ENCODE results near the gene LRP1B. TPM values are rescaled to one million over a fixed set of nuclear protein-coding genes. Genes with fewer than 3 reads are reported as not detected.

The LRP1B gene
- total RNA-seq, 2 experiments from 2014 or later, result not detected

DNA sequence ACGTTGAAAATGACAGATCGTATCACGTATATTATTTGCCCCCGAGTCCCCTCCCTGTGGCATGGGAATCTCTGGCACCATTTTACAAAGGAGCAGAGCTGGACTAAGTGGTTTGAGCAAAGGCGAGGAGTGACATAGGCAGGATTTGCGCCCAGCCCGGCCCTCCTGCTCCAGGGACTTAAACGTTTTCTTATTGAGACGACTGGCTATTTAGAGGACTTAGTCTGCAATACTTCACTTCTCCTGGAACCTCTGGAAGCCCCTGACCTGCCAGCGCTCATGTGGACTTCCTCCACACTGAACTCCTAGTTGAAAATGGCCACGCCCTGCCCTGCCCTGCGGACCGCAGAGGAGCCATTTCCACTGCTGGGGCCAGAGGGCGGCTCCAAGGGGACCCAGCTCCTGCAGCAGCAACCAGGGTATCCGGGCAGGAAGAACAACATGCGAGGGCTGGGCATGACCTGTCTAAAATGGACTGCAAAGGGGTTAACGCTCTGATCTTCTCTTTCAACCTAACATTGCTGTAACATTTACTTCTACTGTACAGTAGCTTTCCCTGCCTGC, 690.7 kb downstream of the LRP1B start:
- no peak for ATAC-seq
- no peak overlapping the region for H3K27ac Mint-ChIP-seq
- ChIA-PET POLR2A (no interaction called here), CTCF (no interaction called here)
- peaks cover 7% of the 10 kb centered on the region for H3K9me3 Mint-ChIP-seq (ENCODE audit: insufficient read depth)
- no peaks in the 10 kb centered on the region for H3K27me3 Mint-ChIP-seq (ENCODE audit: low read depth)
- H3K4me1 Mint-ChIP-seq (ENCODE audit: low read depth), result no peaks in the 10 kb centered on the region
- DNase-seq, result no peak
- no peak overlapping the region for H3K4me3 Mint-ChIP-seq
- no peaks in the 10 kb centered on the region for H3K36me3 Mint-ChIP-seq (ENCODE audit: low read depth)

DNA sequence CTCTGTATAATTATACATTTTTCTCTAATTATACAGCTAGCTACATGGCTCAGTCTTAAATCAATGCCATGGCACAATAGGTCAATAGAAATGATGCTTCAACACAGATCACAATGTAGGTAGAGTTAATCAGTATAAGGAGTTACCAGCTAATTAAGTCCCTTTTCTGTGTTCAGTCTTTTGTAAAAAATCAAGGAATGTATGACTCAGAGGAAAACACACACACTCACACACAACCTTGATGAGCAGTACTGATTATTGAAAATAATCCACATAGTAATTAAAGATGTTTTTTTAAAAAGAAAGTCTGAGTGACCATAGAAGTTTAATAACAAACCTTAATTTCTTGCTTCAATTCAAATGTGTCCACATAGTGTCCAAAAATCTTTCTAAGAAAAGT, 691.3 kb downstream of the LRP1B start:
- Mint-ChIP-seq H3K9me3 (ENCODE audit: insufficient read depth) (peaks cover 7% of the 10 kb centered on the region), H3K36me3 (ENCODE audit: low read depth) (no peaks in the 10 kb centered on the region), H3K27me3 (ENCODE audit: low read depth) (no peaks in the 10 kb centered on the region), H3K4me1 (ENCODE audit: low read depth) (no peaks in the 10 kb centered on the region), H3K27ac (no peak overlapping the region), H3K4me3 (no peak overlapping the region)
- DNase-seq (no peak), ATAC-seq (no peak)
- CTCF ChIA-PET, result no interaction called here
- POLR2A ChIA-PET, result no interaction called here

DNA sequence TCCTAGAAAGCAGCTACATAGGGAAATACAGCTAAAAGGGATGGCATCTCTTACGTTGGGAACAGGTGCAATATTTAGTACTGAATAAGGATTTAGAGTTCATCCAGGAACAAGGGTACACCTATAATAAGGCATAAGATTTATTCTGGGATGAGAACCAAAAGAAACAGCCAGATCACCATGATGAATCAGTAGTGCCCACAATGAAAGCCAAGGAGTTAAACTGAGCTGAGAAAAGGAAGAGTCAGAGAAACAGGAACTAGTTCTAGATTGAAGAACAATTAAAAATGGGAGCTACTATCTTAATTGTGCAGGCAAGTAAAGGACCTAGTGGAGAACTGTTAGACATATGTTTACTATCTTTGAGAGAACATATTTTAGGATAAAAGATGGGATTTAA, 692.3 kb downstream of the LRP1B start:
- H3K9me3 Mint-ChIP-seq (ENCODE audit: insufficient read depth), result peaks cover 7% of the 10 kb centered on the region
- H3K27me3 Mint-ChIP-seq (ENCODE audit: low read depth), result no peaks in the 10 kb centered on the region
- H3K27ac Mint-ChIP-seq, result no peak overlapping the region
- ChIA-PET CTCF (no interaction called here), POLR2A (no interaction called here)
- H3K4me1 Mint-ChIP-seq (ENCODE audit: low read depth), result no peaks in the 10 kb centered on the region
- H3K4me3 Mint-ChIP-seq, result no peak overlapping the region
- ATAC-seq, result no peak
- no peaks in the 10 kb centered on the region for H3K36me3 Mint-ChIP-seq (ENCODE audit: low read depth)
- no peak for DNase-seq

DNA sequence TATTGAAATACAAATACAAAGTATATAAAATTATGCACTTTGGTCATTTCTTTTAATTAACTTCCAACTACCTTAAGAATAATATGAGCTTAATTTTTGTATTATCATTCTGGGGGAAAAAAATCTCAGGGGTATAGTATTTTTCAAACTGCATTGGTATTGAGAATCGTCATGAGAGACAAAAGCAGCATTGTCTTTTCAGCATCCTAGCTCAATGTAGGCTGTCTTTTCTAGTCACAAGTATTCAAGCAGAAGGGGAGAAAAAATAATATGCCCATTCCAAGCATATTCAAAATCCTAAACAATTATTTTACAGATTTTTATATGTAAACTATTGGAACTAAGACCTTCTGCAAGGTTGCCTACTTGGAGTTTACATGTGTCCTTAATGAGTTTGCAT, 693.3 kb downstream of the LRP1B start:
- ATAC-seq, result no peak
- Mint-ChIP-seq H3K4me3 (no peak overlapping the region), H3K9me3 (ENCODE audit: insufficient read depth) (peaks cover 7% of the 10 kb centered on the region), H3K27me3 (ENCODE audit: low read depth) (no peaks in the 10 kb centered on the region), H3K36me3 (ENCODE audit: low read depth) (no peaks in the 10 kb centered on the region), H3K4me1 (ENCODE audit: low read depth) (no peaks in the 10 kb centered on the region), H3K27ac (no peak overlapping the region)
- ChIA-PET CTCF (no interaction called here), POLR2A (no interaction called here)
- DNase-seq, result no peak

DNA sequence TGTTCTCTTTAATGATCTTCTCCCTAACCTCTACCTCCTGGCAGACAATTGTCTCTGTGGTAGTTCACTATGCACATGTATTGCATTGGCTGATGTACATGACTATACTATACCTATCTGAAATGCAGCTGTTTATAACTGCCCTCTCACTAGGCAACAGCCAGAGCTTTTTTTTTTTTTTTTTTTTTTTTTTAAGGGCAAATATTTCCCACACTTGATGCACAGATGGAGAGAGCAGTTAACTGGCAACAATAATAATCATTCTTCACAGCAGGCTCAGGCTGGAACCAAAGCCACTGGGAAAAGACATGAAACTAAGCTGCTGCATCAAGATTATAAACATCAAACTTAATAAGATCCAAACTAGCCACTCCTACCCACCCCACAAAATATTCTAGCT, 707.7 kb downstream of the LRP1B start:
- POLR2A ChIA-PET, result no interaction called here
- Mint-ChIP-seq H3K9me3 (ENCODE audit: insufficient read depth) (peaks cover 6% of the 10 kb centered on the region), H3K27me3 (ENCODE audit: low read depth) (no peaks in the 10 kb centered on the region), H3K4me1 (ENCODE audit: low read depth) (no peaks in the 10 kb centered on the region), H3K4me3 (no peak overlapping the region), H3K36me3 (ENCODE audit: low read depth) (no peaks in the 10 kb centered on the region), H3K27ac (no peak overlapping the region)
- no peak for ATAC-seq
- no peak for DNase-seq
- CTCF ChIA-PET, result no interaction called here

DNA sequence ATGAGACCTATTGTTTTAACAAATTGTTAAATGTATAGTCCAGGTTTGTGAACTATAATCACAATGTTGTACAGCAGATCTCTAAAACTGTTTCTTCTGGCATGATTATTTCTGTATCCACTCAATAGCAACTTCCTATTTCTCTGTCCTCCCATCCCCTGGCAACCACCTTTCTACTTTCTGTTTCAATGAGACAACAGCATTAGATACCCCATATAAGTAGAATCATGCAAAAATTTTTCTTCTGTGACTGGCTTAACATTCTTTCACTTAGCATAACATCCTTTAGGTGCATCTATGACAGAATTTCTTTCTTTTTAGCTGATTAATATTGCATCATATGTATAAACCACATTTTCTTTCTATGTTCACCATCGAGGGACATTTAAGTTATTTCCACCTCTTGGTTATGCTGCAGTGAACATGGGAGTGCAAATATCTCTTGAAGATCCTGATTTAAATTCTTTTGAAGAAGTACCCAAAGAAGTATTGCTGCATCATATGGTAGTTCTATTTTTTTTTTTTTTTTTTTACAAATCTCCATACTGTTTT, 713.5 kb downstream of the LRP1B start:
- ChIA-PET POLR2A (no interaction called here), CTCF (no interaction called here)
- H3K36me3 Mint-ChIP-seq (ENCODE audit: low read depth), result no peaks in the 10 kb centered on the region
- no peak overlapping the region for H3K4me3 Mint-ChIP-seq
- peaks cover 6% of the 10 kb centered on the region for H3K9me3 Mint-ChIP-seq (ENCODE audit: insufficient read depth)
- no peaks in the 10 kb centered on the region for H3K4me1 Mint-ChIP-seq (ENCODE audit: low read depth)
- H3K27ac Mint-ChIP-seq, result no peak overlapping the region
- DNase-seq, result no peak
- ATAC-seq, result no peak
- H3K27me3 Mint-ChIP-seq (ENCODE audit: low read depth), result no peaks in the 10 kb centered on the region

DNA sequence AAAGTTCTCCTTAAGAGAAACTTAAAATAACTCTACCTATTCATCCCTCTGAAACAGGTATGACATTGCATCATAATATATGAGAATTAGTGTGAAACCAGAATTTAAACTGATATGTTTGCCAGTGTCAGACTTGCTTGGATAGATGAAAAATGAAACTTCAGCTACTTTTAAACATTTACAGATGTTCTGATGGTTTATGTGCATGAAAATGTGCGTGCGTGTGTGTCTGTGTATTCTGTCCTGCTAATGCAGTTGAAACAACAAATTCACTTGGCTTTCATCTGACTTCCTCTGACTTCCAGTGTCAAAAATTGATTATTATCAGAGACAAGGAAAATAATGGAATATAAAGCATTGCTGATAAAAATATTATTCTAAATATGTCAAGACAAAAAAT, 719.4 kb downstream of the LRP1B start:
- no peak for ATAC-seq
- H3K4me3 Mint-ChIP-seq, result no peak overlapping the region
- CTCF ChIA-PET, result no interaction called here

DNA sequence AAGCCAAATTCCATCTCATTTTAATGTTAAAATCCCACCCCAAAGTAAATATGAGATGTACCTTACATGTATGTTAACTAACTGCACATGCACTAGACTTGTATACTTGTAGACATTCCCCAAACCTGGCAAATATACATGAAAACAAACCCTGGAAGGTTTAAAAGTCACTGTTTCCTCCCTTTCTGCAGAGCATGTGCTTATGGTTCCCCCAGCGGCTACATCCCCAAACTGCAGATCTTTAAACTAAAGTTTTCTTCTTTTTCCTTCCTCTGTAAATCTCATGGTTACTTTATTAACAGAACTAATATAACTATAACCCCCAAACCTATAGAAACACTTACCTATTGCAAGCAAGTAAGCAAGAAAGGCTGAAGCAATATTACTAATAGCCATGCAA, 731.5 kb downstream of the LRP1B start:
- DNase-seq, result no peak
- H3K36me3 Mint-ChIP-seq (ENCODE audit: low read depth), result no peaks in the 10 kb centered on the region
- ATAC-seq, result no peak
- no peak overlapping the region for H3K27ac Mint-ChIP-seq
- H3K9me3 Mint-ChIP-seq (ENCODE audit: insufficient read depth), result peaks cover 9% of the 10 kb centered on the region
- no peaks in the 10 kb centered on the region for H3K4me1 Mint-ChIP-seq (ENCODE audit: low read depth)
- H3K4me3 Mint-ChIP-seq, result no peak overlapping the region
- H3K27me3 Mint-ChIP-seq (ENCODE audit: low read depth), result no peaks in the 10 kb centered on the region
- ChIA-PET POLR2A (no interaction called here), CTCF (no interaction called here)

More for the DNA sequence above, 719.4 kb downstream of the LRP1B start:
- no peaks in the 10 kb centered on the region for H3K36me3 Mint-ChIP-seq (ENCODE audit: low read depth)
- H3K27me3 Mint-ChIP-seq (ENCODE audit: low read depth), result no peaks in the 10 kb centered on the region
- POLR2A ChIA-PET, result no interaction called here
- no peak overlapping the region for H3K27ac Mint-ChIP-seq
- no peaks in the 10 kb centered on the region for H3K4me1 Mint-ChIP-seq (ENCODE audit: low read depth)
- no peak for DNase-seq
- H3K9me3 Mint-ChIP-seq (ENCODE audit: insufficient read depth), result no peaks in the 10 kb centered on the region

DNA sequence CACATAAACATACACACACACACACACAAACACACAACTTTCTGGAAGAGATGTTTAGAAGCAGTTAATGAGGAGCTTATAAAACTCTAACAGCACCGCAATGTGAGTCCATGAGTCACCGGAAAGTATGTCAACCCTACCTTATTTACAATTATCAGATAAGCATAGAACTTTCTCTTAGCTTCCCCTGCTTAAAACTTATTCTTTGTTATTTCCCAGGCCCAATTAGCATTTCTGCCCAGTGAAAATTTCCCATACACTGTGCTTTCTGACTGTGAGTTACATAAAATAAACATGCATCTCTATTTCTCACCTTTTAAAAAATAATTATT, 737.6 kb downstream of the LRP1B start:
- H3K27ac Mint-ChIP-seq, result no peak overlapping the region
- ATAC-seq (no peak), DNase-seq (no peak)
- no peaks in the 10 kb centered on the region for H3K36me3 Mint-ChIP-seq (ENCODE audit: low read depth)
- peaks cover 15% of the 10 kb centered on the region for H3K9me3 Mint-ChIP-seq (ENCODE audit: insufficient read depth)
- H3K4me1 Mint-ChIP-seq (ENCODE audit: low read depth), result no peaks in the 10 kb centered on the region
- no peak overlapping the region for H3K4me3 Mint-ChIP-seq
- H3K27me3 Mint-ChIP-seq (ENCODE audit: low read depth), result no peaks in the 10 kb centered on the region
- CTCF ChIA-PET, result no interaction called here
- POLR2A ChIA-PET, result no interaction called here

DNA sequence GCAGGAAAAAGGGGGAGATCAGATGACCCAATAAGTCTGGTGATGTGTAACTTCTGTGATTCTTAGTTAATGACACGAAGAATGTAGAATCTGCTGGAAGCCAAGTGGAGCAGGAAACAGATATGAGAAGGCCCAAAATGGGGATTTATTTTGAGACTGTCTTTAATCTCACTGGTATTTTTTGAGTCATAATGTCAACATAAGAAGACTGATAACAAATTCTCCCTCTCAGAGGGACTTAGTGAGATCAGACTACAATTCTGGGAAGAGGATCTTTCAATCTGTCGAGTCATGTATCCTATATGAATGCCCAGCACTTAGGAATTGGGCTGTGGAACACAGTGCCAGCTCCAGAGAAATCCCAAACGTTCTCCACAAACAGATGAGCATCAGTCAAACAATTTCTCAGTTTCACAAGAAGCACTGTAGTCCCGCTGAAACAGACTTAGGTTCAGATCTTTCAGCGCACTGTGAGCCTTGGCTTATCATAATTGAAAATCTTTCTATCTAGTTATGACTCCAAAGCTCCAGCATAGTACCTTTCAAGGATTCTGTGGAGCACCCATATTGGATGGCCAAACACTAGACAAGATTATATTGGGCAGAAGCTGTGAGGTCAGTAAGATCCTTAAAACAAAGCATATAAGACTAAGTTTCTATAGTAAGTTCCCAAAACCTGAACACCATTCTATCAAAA, 738.2 kb downstream of the LRP1B start:
- H3K9me3 Mint-ChIP-seq (ENCODE audit: insufficient read depth), result peaks cover 15% of the 10 kb centered on the region
- H3K36me3 Mint-ChIP-seq (ENCODE audit: low read depth), result no peaks in the 10 kb centered on the region
- H3K27me3 Mint-ChIP-seq (ENCODE audit: low read depth), result no peaks in the 10 kb centered on the region
- ChIA-PET POLR2A (no interaction called here), CTCF (no interaction called here)
- no peak overlapping the region for H3K4me3 Mint-ChIP-seq
- H3K27ac Mint-ChIP-seq, result no peak overlapping the region
- DNase-seq (no peak), ATAC-seq (no peak)
- no peaks in the 10 kb centered on the region for H3K4me1 Mint-ChIP-seq (ENCODE audit: low read depth)

DNA sequence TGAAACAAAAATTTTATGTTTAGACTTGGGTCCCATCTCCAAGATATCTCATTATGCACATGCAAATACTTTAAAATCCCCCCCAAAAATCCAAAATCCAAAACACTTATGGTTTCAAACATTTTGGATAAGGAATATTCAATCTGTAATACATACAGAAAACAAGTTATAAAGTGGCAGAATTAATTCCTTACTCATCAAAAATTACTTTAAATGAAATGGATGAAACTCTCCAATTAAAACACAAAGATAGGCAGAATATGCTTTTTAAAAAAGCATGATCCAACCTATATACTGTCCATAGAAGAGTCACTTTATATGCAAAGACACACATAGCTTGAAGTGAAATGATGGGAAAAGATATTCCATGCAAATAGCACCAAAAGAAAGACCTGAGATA, 744.6 kb downstream of the LRP1B start:
- ChIA-PET CTCF (no interaction called here), POLR2A (no interaction called here)
- no peaks in the 10 kb centered on the region for H3K4me1 Mint-ChIP-seq (ENCODE audit: low read depth)
- ATAC-seq (no peak), DNase-seq (no peak)
- peaks cover 11% of the 10 kb centered on the region for H3K9me3 Mint-ChIP-seq (ENCODE audit: insufficient read depth)
- no peak overlapping the region for H3K27ac Mint-ChIP-seq
- H3K36me3 Mint-ChIP-seq (ENCODE audit: low read depth), result no peaks in the 10 kb centered on the region
- H3K4me3 Mint-ChIP-seq, result no peak overlapping the region
- no peaks in the 10 kb centered on the region for H3K27me3 Mint-ChIP-seq (ENCODE audit: low read depth)

DNA sequence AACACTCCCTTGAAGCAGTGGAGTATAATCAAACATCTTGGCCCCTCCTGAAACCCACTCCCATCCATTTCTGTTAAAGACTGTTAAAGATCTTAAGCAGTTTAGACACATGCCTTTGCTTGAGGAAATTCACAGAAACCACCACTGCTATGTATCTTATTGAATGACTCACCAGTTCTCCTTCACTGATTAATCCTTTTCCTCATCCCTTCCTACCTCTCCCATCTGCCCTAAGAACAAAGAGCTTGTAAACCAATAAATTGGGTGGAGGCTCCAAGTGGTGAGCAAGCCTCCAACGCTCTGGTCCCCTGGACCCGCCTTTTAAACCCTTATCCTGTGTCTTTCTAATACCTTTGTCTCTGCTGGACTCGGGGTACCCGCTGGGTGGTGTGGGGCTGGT, 746.1 kb downstream of the LRP1B start:
- CTCF ChIA-PET, result no interaction called here
- Mint-ChIP-seq H3K27me3 (ENCODE audit: low read depth) (no peaks in the 10 kb centered on the region), H3K4me1 (ENCODE audit: low read depth) (no peaks in the 10 kb centered on the region), H3K9me3 (ENCODE audit: insufficient read depth) (peaks cover 16% of the 10 kb centered on the region), H3K4me3 (no peak overlapping the region), H3K36me3 (ENCODE audit: low read depth) (no peaks in the 10 kb centered on the region), H3K27ac (no peak overlapping the region)
- DNase-seq, result no peak
- POLR2A ChIA-PET, result no interaction called here
- ATAC-seq, result no peak

DNA sequence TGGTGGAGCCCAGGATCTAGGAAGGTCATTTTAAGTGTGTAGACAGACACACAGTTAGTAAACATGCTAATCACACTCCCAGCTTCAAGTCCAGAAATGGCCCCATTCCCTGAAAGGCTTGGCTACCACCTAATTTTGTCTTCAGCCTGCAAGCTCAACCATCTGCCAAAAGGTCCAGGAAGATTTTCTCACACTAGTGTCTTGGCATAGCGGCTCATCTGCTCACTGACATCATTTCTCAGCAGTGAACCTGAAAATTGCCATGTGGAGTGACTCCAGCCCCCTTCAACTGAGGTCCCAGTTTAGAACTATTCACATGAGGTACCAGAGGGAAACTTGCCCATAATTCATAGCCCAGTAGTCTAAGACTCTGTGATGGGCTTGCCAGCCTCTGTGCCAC, 748.9 kb downstream of the LRP1B start:
- no peaks in the 10 kb centered on the region for H3K4me1 Mint-ChIP-seq (ENCODE audit: low read depth)
- H3K9me3 Mint-ChIP-seq (ENCODE audit: insufficient read depth), result peaks cover 5% of the 10 kb centered on the region
- ATAC-seq (no peak), DNase-seq (no peak)
- H3K27ac Mint-ChIP-seq, result no peak overlapping the region
- no peaks in the 10 kb centered on the region for H3K36me3 Mint-ChIP-seq (ENCODE audit: low read depth)
- no peak overlapping the region for H3K4me3 Mint-ChIP-seq
- ChIA-PET CTCF (no interaction called here), POLR2A (no interaction called here)
- H3K27me3 Mint-ChIP-seq (ENCODE audit: low read depth), result no peaks in the 10 kb centered on the region

Data from activated CD8-positive, alpha-beta T cell treated with anti-CD3 and anti-CD28 coated beads, Interleukin-2, amount 10 ng/mL, durations not matched to agents 7 days and 5 days (primary cell).